Cardiac muscle cell (in vitro differentiated cells and primary cell): ENCODE measurements around the gene GPR142. TPM values are rescaled to one million over a fixed set of nuclear protein-coding genes. Genes with fewer than 3 reads are reported as not detected.

Source experiments
- DNase-seq, 2 donors: peaks; one replicate each; pipeline versions ENCODE4 v3.0.0 to v3.0.0-alpha.2; 2010 to 2017; ENCODE audit warnings: low read depth in 1 of 2, low spot score in 1 of 2
- H3K27ac ChIP-seq: fragments of 200-600 bp; sonication (generic); 2 replicates; pipeline ENCODE4 v1.5.1; 2016
- H3K27me3 ChIP-seq: fragments of 200-600 bp; sonication (generic); 2 replicates; pipeline ENCODE4 v1.6.0; 2016; ENCODE audit warnings: control low read depth
- H3K36me3 ChIP-seq: fragments of 200-600 bp; sonication (generic); 2 replicates; pipeline ENCODE4 v1.5.1; 2016; ENCODE audit warnings: control low read depth
- H3K4me1 ChIP-seq: fragments of 200-600 bp; sonication (generic); 2 replicates; pipeline ENCODE4 v1.8.1; 2017; ENCODE audit warnings: low read depth, mild to moderate bottlenecking, mixed run types
- H3K4me3 ChIP-seq: fragments of 200-600 bp; sonication (generic); 2 replicates; pipeline ENCODE4 v1.5.1; 2016; ENCODE audit warnings: mild to moderate bottlenecking
- H3K9me3 ChIP-seq: fragments of 200-600 bp; sonication (generic); 2 replicates; pipeline ENCODE4 v1.5.1; 2017; ENCODE audit warnings: low read depth, mild to moderate bottlenecking, control low read depth
- polyA plus RNA-seq: library from polyadenylated mRNA; unstranded; fragments of >200 nt; fragmentation: Nextera tagmentation; extraction: Ambion mirVana; gene quantifications from 2 replicates; pipeline ENCODE4 v1.2.1, GENCODE V29; 2016
- total RNA-seq: library from RNA; depleted of rRNA; stranded (reverse); fragments of >200 nt; gene quantifications from 2 replicates; pipeline ENCODE4 v1.2.3, GENCODE V29; 2016
- TF ChIP-seq, protein P1 (sequence below): IDR thresholded peaks from 2 replicates; pipeline ENCODE4 v1.5.1; 2012; ENCODE audit warnings: low read depth, mild to moderate bottlenecking, low read length

Gene GPR142
- total and polyA plus RNA-seq, 2 experiments from 2014 or later, result not detected

GRCh38 chr17:74356646-74357465 lies 10.4 kb upstream of the GPR142 start:
- Histone ChIP-seq H3K4me1 (no peaks in the 10 kb centered on the region), H3K27ac (no peak overlapping the region), H3K4me3 (peak overlapping the region; percentile 25), H3K27me3 (peaks cover 67% of the 10 kb centered on the region), H3K9me3 (no peaks in the 10 kb centered on the region), H3K36me3 (no peaks in the 10 kb centered on the region)
- DNase-seq, result peak in 1 of 2 donors; percentile 61
- TF ChIP-seq, protein P1, sequence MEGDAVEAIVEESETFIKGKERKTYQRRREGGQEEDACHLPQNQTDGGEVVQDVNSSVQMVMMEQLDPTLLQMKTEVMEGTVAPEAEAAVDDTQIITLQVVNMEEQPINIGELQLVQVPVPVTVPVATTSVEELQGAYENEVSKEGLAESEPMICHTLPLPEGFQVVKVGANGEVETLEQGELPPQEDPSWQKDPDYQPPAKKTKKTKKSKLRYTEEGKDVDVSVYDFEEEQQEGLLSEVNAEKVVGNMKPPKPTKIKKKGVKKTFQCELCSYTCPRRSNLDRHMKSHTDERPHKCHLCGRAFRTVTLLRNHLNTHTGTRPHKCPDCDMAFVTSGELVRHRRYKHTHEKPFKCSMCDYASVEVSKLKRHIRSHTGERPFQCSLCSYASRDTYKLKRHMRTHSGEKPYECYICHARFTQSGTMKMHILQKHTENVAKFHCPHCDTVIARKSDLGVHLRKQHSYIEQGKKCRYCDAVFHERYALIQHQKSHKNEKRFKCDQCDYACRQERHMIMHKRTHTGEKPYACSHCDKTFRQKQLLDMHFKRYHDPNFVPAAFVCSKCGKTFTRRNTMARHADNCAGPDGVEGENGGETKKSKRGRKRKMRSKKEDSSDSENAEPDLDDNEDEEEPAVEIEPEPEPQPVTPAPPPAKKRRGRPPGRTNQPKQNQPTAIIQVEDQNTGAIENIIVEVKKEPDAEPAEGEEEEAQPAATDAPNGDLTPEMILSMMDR, result no peak

- no peaks in the 10 kb centered on the region for H3K9me3 ChIP-seq
- H3K36me3 ChIP-seq, result no peaks in the 10 kb centered on the region
- TF ChIP-seq, protein P1, result no peak
- DNase-seq, result no peak
- peaks cover 66% of the 10 kb centered on the region for H3K27me3 ChIP-seq
- no peak overlapping the region for H3K4me3 ChIP-seq
- no peaks in the 10 kb centered on the region for H3K4me1 ChIP-seq
- H3K27ac ChIP-seq, result no peak overlapping the region
Measured at GRCh38 chr17:74357466-74357809, 9.9 kb upstream of the GPR142 start.

DNA sequence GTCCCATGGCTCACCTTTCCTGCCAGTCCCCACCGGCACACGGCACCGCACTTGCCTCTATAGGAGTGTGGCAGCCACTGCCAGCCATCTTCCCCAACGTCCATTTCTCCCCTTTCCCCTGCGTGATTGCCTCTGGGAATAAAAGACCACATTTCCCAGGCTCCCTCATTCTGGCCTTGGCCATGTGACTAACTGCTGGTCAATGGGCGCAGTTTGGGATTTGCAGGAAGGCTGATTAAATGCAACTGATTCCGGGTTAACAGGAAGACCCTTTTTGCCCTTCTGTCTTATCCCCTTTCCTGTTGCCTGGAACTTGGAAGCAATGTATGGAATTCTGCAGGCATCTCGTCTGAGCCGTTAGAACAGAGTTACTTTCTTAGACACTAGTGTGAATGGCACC lies 8.6 kb upstream of the GPR142 start:
- Histone ChIP-seq H3K27me3 (peaks cover 56% of the 10 kb centered on the region), H3K9me3 (no peaks in the 10 kb centered on the region)

GRCh38 chr17:74359916-74360315 lies 7.4 kb upstream of the GPR142 start:
- TF ChIP-seq, protein P1, result no peak
- Histone ChIP-seq H3K4me1 (no peaks in the 10 kb centered on the region), H3K27me3 (peaks cover 44% of the 10 kb centered on the region), H3K4me3 (no peak overlapping the region), H3K27ac (no peak overlapping the region), H3K36me3 (no peaks in the 10 kb centered on the region), H3K9me3 (no peaks in the 10 kb centered on the region)
- no peak for DNase-seq

More for the DNA sequence above, 8.6 kb upstream of the GPR142 start:
- TF ChIP-seq, protein P1, result no peak
- no peak for DNase-seq
- no peaks in the 10 kb centered on the region for H3K36me3 ChIP-seq
- H3K4me3 ChIP-seq, result no peak overlapping the region
- H3K4me1 ChIP-seq, result no peaks in the 10 kb centered on the region
- H3K27ac ChIP-seq, result no peak overlapping the region

GRCh38 chr17:74360899-74361229 lies 6.4 kb upstream of the GPR142 start:
- H3K4me3 ChIP-seq, result no peak overlapping the region
- no peak overlapping the region for H3K27ac ChIP-seq
- TF ChIP-seq, protein P1, result no peak
- no peaks in the 10 kb centered on the region for H3K4me1 ChIP-seq
- peaks cover 35% of the 10 kb centered on the region for H3K27me3 ChIP-seq
- no peak for DNase-seq
- no peaks in the 10 kb centered on the region for H3K9me3 ChIP-seq
- H3K36me3 ChIP-seq, result no peaks in the 10 kb centered on the region
